OCI-LY3 (cell line): ENCODE measurements around the gene SLC35E3.
A peak's percentile ranks its signal among the peaks of the same experiment; 100 is the strongest.
"Not testable (repeated sequence)": the region's sequence is repeated elsewhere in the genome, so short reads cannot be mapped to it uniquely, and the experiment has no call there.

Source experiments
- H2AFZ ChIP-seq: fragments of 200-600, 300-600 bp; shearing (Covaris generic); 2 replicates; pipeline ENCODE4 v1.6.0; 2014; ENCODE audit warnings: antibody characterized with exemption, low read depth, low read length
- H3K27ac ChIP-seq: fragments of 200-600, 300-600 bp; sonication (generic); 2 replicates; pipeline ENCODE4 v1.5.1; 2014; ENCODE audit warnings: mild to moderate bottlenecking, low read length, moderate library complexity, mixed read lengths
- H3K27me3 ChIP-seq: fragments of 200-600, 300-600 bp; sonication (generic); 2 replicates; pipeline ENCODE4 v1.6.1; 2014; ENCODE audit warnings: low read depth, low read length, mixed read lengths
- H3K36me3 ChIP-seq: fragments of 200-600, 300-600 bp; sonication (generic); replicated peaks from 2 replicates; pipeline ENCODE3; 2014; ENCODE audit warnings: low read depth, low read length, mixed read lengths
- H3K4me1 ChIP-seq: fragments of 300-600, 200-600 bp; sonication (generic); 2 replicates; pipeline ENCODE4 v1.6.1; 2014; ENCODE audit warnings: low read length, mixed read lengths
- H3K4me2 ChIP-seq: fragments of 200-600, 300-600 bp; sonication (generic); 2 replicates; pipeline ENCODE4 v1.6.1; 2014; ENCODE audit warnings: low read length, mixed read lengths
- H3K4me3 ChIP-seq: fragments of 300-600, 200-600 bp; sonication (generic); 2 replicates; pipeline ENCODE4 v1.5.1; 2014; ENCODE audit warnings: antibody characterized with exemption, mild to moderate bottlenecking, low read length, moderate library complexity
- H3K79me2 ChIP-seq: fragments of 300-600, 200-600 bp; shearing (Covaris generic); 2 replicates; pipeline ENCODE4 v1.6.1; 2014; ENCODE audit warnings: mild to moderate bottlenecking, low read length, mixed read lengths
- H3K9ac ChIP-seq: fragments of 300-600, 200-600 bp; shearing (Covaris generic); 2 replicates; pipeline ENCODE4 v1.6.0; 2014; ENCODE audit warnings: mild to moderate bottlenecking, low read length, moderate library complexity
- H3K9me3 ChIP-seq: fragments of 200-600, 300-600 bp; shearing (Covaris generic); 2 replicates; pipeline ENCODE4 v1.6.1; 2014; ENCODE audit warnings: low read length, mixed read lengths; ENCODE audit not compliant: insufficient read depth
- H4K20me1 ChIP-seq: fragments of 200-600, 300-600 bp; sonication (generic); 2 replicates; pipeline ENCODE4 v1.6.1; 2016; ENCODE audit warnings: low read length, mixed read lengths; ENCODE audit not compliant: insufficient read depth
- CTCF ChIP-seq: fragments of 200-600, 300-600 bp; sonication (generic); IDR thresholded peaks from 2 replicates; pipeline ENCODE4 v1.5.1; 2014; ENCODE audit warnings: antibody characterized with exemption, low read length, low read depth
- EZH2phosphoT487 ChIP-seq: fragments of 200-600 bp; shearing (Covaris generic); IDR thresholded peaks from 2 replicates; pipeline ENCODE4 v1.6.1; 2018; ENCODE audit warnings: antibody characterized with exemption, mixed run types, low read depth

Gene SLC35E3

GRCh38 chr12:68809190-68810026 lies 63.4 kb downstream of the SLC35E3 start:
- no peak for TF ChIP-seq EZH2phosphoT487
- TF ChIP-seq CTCF, result no peak
- H3K9me3 ChIP-seq, result no peaks in the 10 kb centered on the region
- no peaks in the 10 kb centered on the region for H3K4me1 ChIP-seq
- peaks cover 63% of the 10 kb centered on the region for H3K79me2 ChIP-seq
- H3K9ac ChIP-seq, result peak overlapping the region; percentile 99
- peaks cover 31% of the 10 kb centered on the region for H3K36me3 ChIP-seq
- peak overlapping the region; percentile 74 for H3K4me2 ChIP-seq
- no peak overlapping the region for H2AFZ ChIP-seq
- H3K27ac ChIP-seq, result peak overlapping the region; percentile 87
- H4K20me1 ChIP-seq, result peaks cover 15% of the 10 kb centered on the region
- H3K4me3 ChIP-seq, result peak overlapping the region; percentile 92
- no peaks in the 10 kb centered on the region for H3K27me3 ChIP-seq

- H3K36me3 ChIP-seq, result peaks cover 37% of the 10 kb centered on the region
- not testable (repeated sequence) for H3K27ac ChIP-seq
These were observed 64.0 kb downstream of the SLC35E3 start for GRCh38 chr12:68810027-68810389.

DNA sequence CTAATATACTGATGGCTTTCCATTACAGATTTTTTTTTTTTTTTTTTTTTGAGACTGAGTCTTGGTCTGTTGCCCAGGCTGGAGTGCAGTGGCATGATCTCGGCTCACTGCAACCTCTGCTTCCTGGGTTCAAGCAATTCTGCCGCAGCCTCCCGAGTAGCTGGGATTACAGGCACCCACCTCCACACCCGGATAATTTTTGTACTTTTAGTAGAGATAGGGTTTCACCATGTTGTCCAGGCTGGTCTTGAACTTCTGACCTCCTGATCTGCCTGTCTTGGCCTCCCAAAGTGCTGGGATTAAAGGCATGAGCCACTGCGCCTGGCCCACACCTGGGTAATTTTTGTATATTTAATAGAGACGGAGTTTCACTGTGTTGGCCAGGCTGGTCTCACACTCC lies 65.6 kb downstream of the SLC35E3 start:
- H3K4me1 ChIP-seq, H3K4me3 ChIP-seq, H3K4me2 ChIP-seq, H3K9me3 ChIP-seq, H2AFZ ChIP-seq, H3K27me3 ChIP-seq, H3K9ac ChIP-seq, H3K27ac ChIP-seq: not testable (repeated sequence)
- Histone ChIP-seq H4K20me1 (peaks cover 32% of the 10 kb centered on the region), H3K79me2 (peaks cover 85% of the 10 kb centered on the region), H3K36me3 (peaks cover 47% of the 10 kb centered on the region)

More at GRCh38 chr12:68810027-68810389, 64.0 kb downstream of the SLC35E3 start:
- H4K20me1 ChIP-seq, result peaks cover 21% of the 10 kb centered on the region
- H3K79me2 ChIP-seq, result peaks cover 69% of the 10 kb centered on the region
- H2AFZ ChIP-seq, H3K27me3 ChIP-seq, H3K4me1 ChIP-seq, H3K4me2 ChIP-seq, H3K9me3 ChIP-seq, H3K9ac ChIP-seq: not testable (repeated sequence)
- peak overlapping the region; percentile 92 for H3K4me3 ChIP-seq

DNA sequence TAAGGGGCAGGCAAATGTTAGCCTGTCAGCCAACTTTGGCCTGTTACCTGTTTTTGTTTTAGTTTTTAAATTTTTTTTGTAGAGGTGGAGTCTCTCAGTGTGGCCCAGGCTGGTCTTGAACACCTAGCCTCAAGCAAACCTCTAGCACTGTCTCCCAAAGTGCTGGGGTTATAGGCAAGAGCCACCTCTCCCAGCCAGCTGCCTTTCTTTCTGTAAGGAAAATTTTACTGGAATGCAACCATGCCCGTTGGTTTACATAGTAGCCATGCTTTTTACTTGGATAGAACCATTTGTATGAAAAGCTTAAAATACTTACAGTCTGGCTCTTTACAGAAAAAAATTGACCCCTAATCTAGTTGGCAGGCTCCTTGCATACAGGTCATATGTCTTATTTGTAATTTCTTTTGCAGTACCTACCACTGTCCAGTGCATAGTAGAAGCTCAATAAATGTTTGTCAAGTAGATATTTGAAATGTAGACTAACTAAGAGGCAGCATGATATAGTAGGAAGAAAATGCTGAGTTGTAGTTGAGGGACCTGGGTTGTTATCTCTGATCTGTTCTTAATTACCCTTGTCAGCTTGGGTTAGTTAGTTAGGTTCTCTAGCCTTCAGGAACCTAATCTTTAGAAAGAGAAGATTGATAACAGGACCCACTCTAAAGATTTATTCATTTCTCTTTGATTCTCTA lies 66.7 kb downstream of the SLC35E3 start:
- Histone ChIP-seq H3K9me3 (no peaks in the 10 kb centered on the region), H3K4me1 (no peaks in the 10 kb centered on the region), H2AFZ (no peak overlapping the region), H3K4me3 (no peak overlapping the region), H4K20me1 (peaks cover 37% of the 10 kb centered on the region), H3K36me3 (peaks cover 55% of the 10 kb centered on the region), H3K27me3 (no peaks in the 10 kb centered on the region), H3K79me2 (peaks cover 94% of the 10 kb centered on the region), H3K27ac (no peak overlapping the region), H3K4me2 (no peak overlapping the region), H3K9ac (no peak overlapping the region)
- TF ChIP-seq EZH2phosphoT487 (no peak), CTCF (no peak)

- Histone ChIP-seq H2AFZ (no peak overlapping the region), H3K9ac (no peak overlapping the region), H4K20me1 (peaks cover 37% of the 10 kb centered on the region), H3K27me3 (no peaks in the 10 kb centered on the region), H3K27ac (no peak overlapping the region), H3K36me3 (peaks cover 58% of the 10 kb centered on the region), H3K4me2 (no peak overlapping the region), H3K9me3 (no peaks in the 10 kb centered on the region), H3K4me1 (no peaks in the 10 kb centered on the region), H3K79me2 (peaks cover 95% of the 10 kb centered on the region), H3K4me3 (no peak overlapping the region)
- TF ChIP-seq EZH2phosphoT487 (no peak), CTCF (no peak)
These were observed 67.2 kb downstream of the SLC35E3 start for GRCh38 chr12:68813242-68813593.
